NT2/D1 (cell line): ENCODE results near the gene RWDD4.

Source experiments
- SUZ12 ChIP-seq: IDR thresholded peaks from 2 replicates; pipeline ENCODE4 v1.6.1; 2011; ENCODE audit not compliant: insufficient read length, insufficient read depth; ENCODE audit errors: extremely low read depth
- YY1 ChIP-seq: IDR thresholded peaks from 2 replicates; pipeline ENCODE4 v1.6.1; 2011; ENCODE audit not compliant: insufficient read length, insufficient read depth
- ZNF274 ChIP-seq: IDR thresholded peaks from 2 replicates; pipeline ENCODE4 v1.6.1; 2011; ENCODE audit warnings: mild to moderate bottlenecking, low read depth, low read length

- no peak for TF ChIP-seq YY1
- no peak for TF ChIP-seq SUZ12
- no peak for TF ChIP-seq ZNF274
These were observed 27.3 kb downstream of the RWDD4 start for GRCh38 chr4:183631577-183632198.
